Neural progenitor cell (in vitro differentiated cells): ENCODE measurements around the gene RHOV. TPM values are rescaled to one million over a fixed set of nuclear protein-coding genes. Genes with fewer than 3 reads are reported as not detected.

ENCODE experiments used
- DNase-seq: peaks from one replicate; pipeline ENCODE4 v3.0.0-alpha.2; 2016; ENCODE audit warnings: low spot score
- H2AFZ ChIP-seq: fragments of 200-600 bp; sonication (generic); replicated peaks from 2 replicates; pipeline ENCODE4 v1.6.1; 2016; ENCODE audit warnings: antibody characterized with exemption
- H3F3A ChIP-seq: fragments of 200-600 bp; sonication (generic); 2 replicates; pipeline ENCODE4 v1.6.1; 2016; ENCODE audit warnings: antibody characterized with exemption, low read depth
- H3K27ac ChIP-seq: fragments of 200-600 bp; sonication (generic); 2 replicates; pipeline ENCODE4 v1.5.1; 2016; ENCODE audit warnings: mild to moderate bottlenecking
- H3K27me3 ChIP-seq: fragments of 200-600 bp; sonication (generic); 2 replicates; pipeline ENCODE4 v1.6.1; 2016; ENCODE audit warnings: mild to moderate bottlenecking, moderate library complexity
- H3K36me3 ChIP-seq: fragments of 200-600 bp; sonication (generic); 2 replicates; pipeline ENCODE4 v1.5.1; 2016
- H3K4me1 ChIP-seq: fragments of 200-600 bp; sonication (generic); 2 replicates; pipeline ENCODE4 v1.6.1; 2016; ENCODE audit warnings: mixed run types
- H3K4me2 ChIP-seq: fragments of 200-600 bp; sonication (generic); 2 replicates; pipeline ENCODE4 v1.6.1; 2016
- H3K4me3 ChIP-seq: fragments of 200-600 bp; sonication (generic); 2 replicates; pipeline ENCODE4 v1.5.1; 2016
- H3K79me2 ChIP-seq: fragments of 200-600 bp; sonication (generic); 2 replicates; pipeline ENCODE4 v1.6.1; 2016; ENCODE audit warnings: low read depth
- H3K9ac ChIP-seq: fragments of 200-600 bp; sonication (generic); 2 replicates; pipeline ENCODE4 v1.6.1; 2016
- H3K9me3 ChIP-seq: fragments of 200-600 bp; sonication (generic); 2 replicates; pipeline ENCODE4 v1.5.1; 2016; ENCODE audit warnings: low read depth
- H4K20me1 ChIP-seq: fragments of 200-600 bp; sonication (generic); 2 replicates; pipeline ENCODE4 v1.6.1; 2016; ENCODE audit warnings: low read depth
- H3K27ac Mint-ChIP-seq: 3 replicates; pipeline ENCODE4 v1.8.0; 2021; ENCODE audit warnings: mixed read lengths
- H3K27me3 Mint-ChIP-seq: 2 replicates; pipeline ENCODE4 v1.8.0; 2022; ENCODE audit warnings: low read depth, mild to moderate bottlenecking, inconsistent platforms, moderate library complexity, mixed read lengths; ENCODE audit not compliant: insufficient read depth
- H3K36me3 Mint-ChIP-seq: 3 replicates; pipeline ENCODE4 v1.8.0; 2021; ENCODE audit warnings: mixed read lengths
- H3K4me1 Mint-ChIP-seq: 3 replicates; pipeline ENCODE4 v1.8.0; 2021; ENCODE audit warnings: mixed read lengths
- H3K4me3 Mint-ChIP-seq: 3 replicates; pipeline ENCODE4 v1.8.0; 2021; ENCODE audit warnings: mild to moderate bottlenecking, moderate library complexity, mixed read lengths
- H3K9me3 Mint-ChIP-seq: 3 replicates; pipeline ENCODE4 v1.8.0; 2020; ENCODE audit warnings: mixed read lengths
- EZH2 ChIP-seq: fragments of 200-600 bp; sonication (generic); IDR thresholded peaks from 2 replicates; pipeline ENCODE4 v1.6.1; 2017; ENCODE audit warnings: antibody characterized with exemption, mild to moderate bottlenecking, moderate library complexity
- EZH2phosphoT487 ChIP-seq: fragments of 200-600 bp; sonication (generic); IDR thresholded peaks from 2 replicates; pipeline ENCODE4 v1.6.1; 2017; ENCODE audit warnings: antibody characterized with exemption
- total RNA-seq: library from RNA; depleted of rRNA; stranded (reverse); fragments of >200 nt; gene quantifications from 2 replicates; pipeline ENCODE4 v1.2.3, GENCODE V29; 2015; ENCODE audit warnings: low replicate concordance
- TF ChIP-seq, protein P1 (sequence below): fragments of 200-600 bp; sonication (generic); IDR thresholded peaks from 2 replicates; pipeline ENCODE4 v1.5.1; 2017; ENCODE audit warnings: antibody characterized with exemption, mild to moderate bottlenecking

The RHOV gene
- total RNA-seq, 1 donor from 2014 or later = not detected

- Histone ChIP-seq H3K27me3 (no peaks in the 10 kb centered on the region), H3K36me3 (no peaks in the 10 kb centered on the region), H2AFZ (no peak overlapping the region), H4K20me1 (no peaks in the 10 kb centered on the region), H3F3A (no peaks in the 10 kb centered on the region), H3K27ac (no peak overlapping the region), H3K79me2 (no peaks in the 10 kb centered on the region), H3K9me3 (no peaks in the 10 kb centered on the region), H3K4me3 (no peak overlapping the region), H3K9ac (no peak overlapping the region), H3K4me2 (no peak overlapping the region), H3K4me1 (no peaks in the 10 kb centered on the region)
- no peak for DNase-seq
- no peak overlapping the region for H3K4me3 Mint-ChIP-seq
- no peaks in the 10 kb centered on the region for H3K4me1 Mint-ChIP-seq
- peaks cover 2% of the 10 kb centered on the region for H3K27me3 Mint-ChIP-seq
- peaks cover 2% of the 10 kb centered on the region for H3K9me3 Mint-ChIP-seq
- H3K27ac Mint-ChIP-seq = no peak overlapping the region
- no peaks in the 10 kb centered on the region for H3K36me3 Mint-ChIP-seq
- TF ChIP-seq EZH2phosphoT487 = no peak
- no peak for TF ChIP-seq EZH2
- TF ChIP-seq, protein P1, sequence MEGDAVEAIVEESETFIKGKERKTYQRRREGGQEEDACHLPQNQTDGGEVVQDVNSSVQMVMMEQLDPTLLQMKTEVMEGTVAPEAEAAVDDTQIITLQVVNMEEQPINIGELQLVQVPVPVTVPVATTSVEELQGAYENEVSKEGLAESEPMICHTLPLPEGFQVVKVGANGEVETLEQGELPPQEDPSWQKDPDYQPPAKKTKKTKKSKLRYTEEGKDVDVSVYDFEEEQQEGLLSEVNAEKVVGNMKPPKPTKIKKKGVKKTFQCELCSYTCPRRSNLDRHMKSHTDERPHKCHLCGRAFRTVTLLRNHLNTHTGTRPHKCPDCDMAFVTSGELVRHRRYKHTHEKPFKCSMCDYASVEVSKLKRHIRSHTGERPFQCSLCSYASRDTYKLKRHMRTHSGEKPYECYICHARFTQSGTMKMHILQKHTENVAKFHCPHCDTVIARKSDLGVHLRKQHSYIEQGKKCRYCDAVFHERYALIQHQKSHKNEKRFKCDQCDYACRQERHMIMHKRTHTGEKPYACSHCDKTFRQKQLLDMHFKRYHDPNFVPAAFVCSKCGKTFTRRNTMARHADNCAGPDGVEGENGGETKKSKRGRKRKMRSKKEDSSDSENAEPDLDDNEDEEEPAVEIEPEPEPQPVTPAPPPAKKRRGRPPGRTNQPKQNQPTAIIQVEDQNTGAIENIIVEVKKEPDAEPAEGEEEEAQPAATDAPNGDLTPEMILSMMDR = no peak
These were observed 7.3 kb upstream of the RHOV start for GRCh38 chr15:40881351-40881750.

- Mint-ChIP-seq H3K36me3 (no peaks in the 10 kb centered on the region), H3K9me3 (peaks cover 2% of the 10 kb centered on the region), H3K27ac (no peak overlapping the region), H3K27me3 (peaks cover 3% of the 10 kb centered on the region), H3K4me3 (no peak overlapping the region), H3K4me1 (peaks cover 1% of the 10 kb centered on the region)
- Histone ChIP-seq H3K9ac (no peak overlapping the region), H3K36me3 (no peaks in the 10 kb centered on the region), H3K27me3 (peaks cover 3% of the 10 kb centered on the region), H2AFZ (no peak overlapping the region), H3F3A (no peaks in the 10 kb centered on the region), H3K4me2 (no peak overlapping the region), H3K4me1 (peaks cover under 1% of the 10 kb centered on the region), H3K79me2 (no peaks in the 10 kb centered on the region), H3K4me3 (no peak overlapping the region), H4K20me1 (no peaks in the 10 kb centered on the region), H3K9me3 (no peaks in the 10 kb centered on the region), H3K27ac (no peak overlapping the region)
- DNase-seq = no peak
- TF ChIP-seq, protein P1 = no peak
- TF ChIP-seq EZH2 (no peak), EZH2phosphoT487 (no peak)
These were observed 5.6 kb upstream of the RHOV start for GRCh38 chr15:40879609-40880008.

GRCh38 chr15:40878785-40879184, 4.8 kb upstream of the RHOV start:
- Histone ChIP-seq H3K9me3 (no peaks in the 10 kb centered on the region), H3K9ac (no peak overlapping the region), H4K20me1 (no peaks in the 10 kb centered on the region), H3K4me1 (peaks cover 4% of the 10 kb centered on the region), H3K27me3 (peaks cover 11% of the 10 kb centered on the region), H3K4me3 (no peak overlapping the region), H3K27ac (no peak overlapping the region), H3K4me2 (no peak overlapping the region), H3F3A (no peaks in the 10 kb centered on the region), H3K79me2 (no peaks in the 10 kb centered on the region), H2AFZ (no peak overlapping the region), H3K36me3 (no peaks in the 10 kb centered on the region)
- peaks cover 5% of the 10 kb centered on the region for H3K4me1 Mint-ChIP-seq
- DNase-seq = no peak
- H3K4me3 Mint-ChIP-seq = no peak overlapping the region
- peaks cover 8% of the 10 kb centered on the region for H3K27me3 Mint-ChIP-seq
- TF ChIP-seq EZH2phosphoT487 (no peak), EZH2 (no peak)
- TF ChIP-seq, protein P1 = no peak
- H3K9me3 Mint-ChIP-seq = peaks cover 2% of the 10 kb centered on the region
- no peaks in the 10 kb centered on the region for H3K36me3 Mint-ChIP-seq
- no peak overlapping the region for H3K27ac Mint-ChIP-seq
